ENCODE data around the gene AP2A1.

The AP2A1 gene

DNA sequence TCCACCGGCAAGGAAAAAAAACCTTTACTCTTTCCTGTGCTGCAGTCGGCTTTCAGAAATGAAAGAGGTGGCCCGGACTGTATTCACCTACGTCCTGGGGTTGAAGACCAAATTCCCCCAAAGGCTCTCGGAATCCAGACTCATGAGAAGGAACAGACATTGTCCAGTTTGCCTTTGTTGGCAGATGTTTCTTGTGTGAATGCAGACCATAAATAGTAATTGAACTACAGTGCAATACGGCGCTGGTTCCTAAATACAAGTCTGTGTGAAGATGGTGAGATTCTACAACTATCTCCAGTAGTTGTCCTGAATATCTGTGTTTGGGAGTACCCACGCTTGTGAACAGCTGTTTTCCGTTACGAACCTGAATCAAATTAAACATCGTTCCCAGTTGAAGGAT is 72.9 kb downstream of the AP2A1 start:
- DNase-seq (ENCODE audit: low spot score): no peak

- DNase-seq (ENCODE audit: low spot score): no peak
Measured at GRCh38 chr19:49840321-49840720, 73.5 kb downstream of the AP2A1 start.

- DNase-seq (ENCODE audit: low spot score): no peak
Measured at GRCh38 chr19:49840736-49841249, 74.0 kb downstream of the AP2A1 start.

- DNase-seq (ENCODE audit: low spot score): no peak
Measured at GRCh38 chr19:49843265-49843664, 76.5 kb downstream of the AP2A1 start.

DNA sequence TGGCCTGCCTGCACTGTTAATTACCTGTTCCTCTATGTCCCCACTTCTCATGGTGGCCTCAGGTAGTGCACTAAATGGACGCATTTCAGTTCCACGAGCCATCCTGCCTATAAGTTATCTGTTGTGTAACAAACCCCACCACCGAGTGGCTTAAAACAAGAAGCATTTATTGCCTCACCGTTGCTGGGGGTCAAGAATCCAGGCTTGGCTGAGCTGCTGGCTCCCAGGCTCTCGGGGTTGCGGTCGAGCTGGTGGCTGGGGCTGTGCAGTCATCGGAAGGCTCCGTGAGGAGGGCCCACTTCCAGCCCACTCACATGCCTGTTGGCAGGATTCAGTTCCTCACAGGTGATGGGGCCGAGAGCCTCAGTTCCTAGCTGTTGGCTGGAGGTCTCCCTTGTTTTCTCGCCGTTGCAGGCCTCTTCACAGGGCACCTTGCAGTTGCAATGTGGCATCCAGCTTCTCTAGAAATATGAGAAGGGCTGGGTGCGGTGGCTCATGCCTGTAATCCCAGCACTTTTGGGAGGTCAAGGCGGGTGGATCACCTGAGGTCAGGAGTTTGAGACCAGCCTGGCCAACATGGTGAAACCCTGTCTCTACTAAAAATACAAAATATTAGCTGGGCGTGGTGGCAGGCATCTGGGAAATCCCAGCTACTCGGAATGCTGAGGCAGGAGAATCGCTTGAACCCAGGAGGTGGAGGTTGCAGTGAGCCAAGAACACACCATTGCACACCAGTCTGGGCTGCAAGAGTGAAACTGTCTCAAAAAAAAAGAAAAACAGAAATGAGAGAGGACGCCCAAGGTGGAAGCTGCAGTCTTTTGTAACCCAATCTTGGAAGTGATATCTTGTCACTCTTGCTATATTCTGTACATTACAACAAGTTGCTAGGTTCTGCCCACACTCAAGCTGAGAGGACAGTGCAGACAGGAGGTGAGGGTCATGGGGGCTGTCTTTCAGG is 77.6 kb downstream of the AP2A1 start:
- no peak for DNase-seq (ENCODE audit: low spot score)

DNA sequence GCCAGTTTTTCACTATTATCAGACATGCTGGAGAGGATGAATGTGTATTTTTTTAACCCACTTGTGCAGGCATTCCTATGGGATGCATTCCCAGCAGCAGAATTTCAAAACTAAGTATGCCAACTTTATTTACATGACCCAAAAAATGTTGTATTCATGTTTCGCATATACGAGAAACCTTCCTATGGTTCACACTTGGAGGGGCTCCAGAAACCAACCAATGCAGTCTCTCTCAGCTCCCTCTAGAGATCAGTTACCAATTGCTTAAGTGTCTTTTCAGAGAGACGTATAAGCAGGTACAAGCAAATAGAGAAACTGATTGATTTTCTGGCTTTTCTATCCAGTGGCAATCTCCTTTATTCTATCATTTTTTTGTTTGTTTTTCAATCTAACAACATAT is 78.6 kb downstream of the AP2A1 start:
- DNase-seq (ENCODE audit: low spot score): no peak

- no peak for DNase-seq (ENCODE audit: low spot score)
Measured at GRCh38 chr19:49846408-49846807, 79.6 kb downstream of the AP2A1 start.

- DNase-seq (ENCODE audit: low spot score): no peak
Measured at GRCh38 chr19:49847731-49848696, 81.2 kb downstream of the AP2A1 start.

DNA sequence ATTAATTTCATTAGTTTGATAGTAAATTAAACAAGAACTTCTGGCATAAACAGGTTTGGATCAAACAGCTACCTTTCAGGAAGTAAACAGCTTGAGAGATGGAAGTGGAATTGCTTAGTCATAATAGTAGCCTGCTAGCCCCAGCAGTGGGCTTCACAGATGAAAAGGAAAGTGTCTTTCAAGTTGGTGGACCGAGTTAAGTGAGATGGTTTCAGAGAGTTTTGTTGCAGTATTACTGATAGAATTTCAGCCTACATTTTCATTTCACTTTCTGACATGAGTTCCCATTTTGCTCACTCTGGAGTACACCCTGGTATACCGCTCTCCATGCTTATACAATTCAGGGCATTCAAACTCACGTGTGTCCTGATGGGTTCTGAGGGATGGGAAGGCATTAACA is 82.1 kb downstream of the AP2A1 start:
- DNase-seq (ENCODE audit: low spot score): no peak

DNA sequence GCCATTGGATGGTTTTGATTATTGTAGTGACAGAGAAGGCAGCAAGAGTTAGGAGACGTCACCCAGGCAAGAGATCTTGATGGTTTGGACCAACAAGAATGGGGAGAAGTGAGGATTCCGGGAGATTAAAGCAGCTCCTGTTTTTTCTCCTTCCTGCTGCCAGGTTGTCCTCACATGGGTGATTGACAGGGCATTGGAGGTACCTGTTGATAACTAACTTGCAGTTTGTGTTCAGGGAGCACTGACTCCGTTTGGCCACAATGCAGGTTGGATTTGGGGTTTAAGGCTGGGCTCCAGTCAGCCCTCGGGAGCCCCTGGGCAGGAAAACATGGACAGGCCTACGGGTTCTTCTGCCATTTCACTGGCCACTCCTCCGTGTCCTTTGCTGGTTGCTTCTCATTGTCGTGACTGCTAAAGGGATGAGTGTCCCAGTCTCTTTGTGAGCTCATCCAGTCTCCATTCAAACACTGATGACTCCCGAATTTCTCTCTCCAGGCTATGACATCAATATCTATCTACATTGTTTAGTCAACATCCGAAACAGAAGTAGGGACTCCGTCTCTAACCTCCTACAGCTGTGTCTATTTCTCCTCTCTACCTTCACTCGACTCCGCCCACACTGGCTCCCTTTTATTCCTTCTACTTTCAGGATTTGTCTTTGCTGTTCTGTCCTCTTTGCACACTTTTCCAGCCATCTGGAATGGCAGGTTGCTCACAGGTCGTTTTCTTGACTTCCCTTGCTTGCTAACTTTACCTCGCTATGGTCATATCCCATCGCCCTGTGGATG is 82.8 kb downstream of the AP2A1 start:
- DNase-seq (ENCODE audit: low spot score): no peak

GRCh38 chr19:49850221-49850486 is 83.4 kb downstream of the AP2A1 start:
- no peak for DNase-seq (ENCODE audit: low spot score)

- DNase-seq (ENCODE audit: low spot score): peak; percentile 93
Measured at GRCh38 chr19:49850487-49851342, 83.9 kb downstream of the AP2A1 start, which contains the start of gene PTOV1. Gene PTOV1 (plus strand): TSS chr19:49851159.

DNA sequence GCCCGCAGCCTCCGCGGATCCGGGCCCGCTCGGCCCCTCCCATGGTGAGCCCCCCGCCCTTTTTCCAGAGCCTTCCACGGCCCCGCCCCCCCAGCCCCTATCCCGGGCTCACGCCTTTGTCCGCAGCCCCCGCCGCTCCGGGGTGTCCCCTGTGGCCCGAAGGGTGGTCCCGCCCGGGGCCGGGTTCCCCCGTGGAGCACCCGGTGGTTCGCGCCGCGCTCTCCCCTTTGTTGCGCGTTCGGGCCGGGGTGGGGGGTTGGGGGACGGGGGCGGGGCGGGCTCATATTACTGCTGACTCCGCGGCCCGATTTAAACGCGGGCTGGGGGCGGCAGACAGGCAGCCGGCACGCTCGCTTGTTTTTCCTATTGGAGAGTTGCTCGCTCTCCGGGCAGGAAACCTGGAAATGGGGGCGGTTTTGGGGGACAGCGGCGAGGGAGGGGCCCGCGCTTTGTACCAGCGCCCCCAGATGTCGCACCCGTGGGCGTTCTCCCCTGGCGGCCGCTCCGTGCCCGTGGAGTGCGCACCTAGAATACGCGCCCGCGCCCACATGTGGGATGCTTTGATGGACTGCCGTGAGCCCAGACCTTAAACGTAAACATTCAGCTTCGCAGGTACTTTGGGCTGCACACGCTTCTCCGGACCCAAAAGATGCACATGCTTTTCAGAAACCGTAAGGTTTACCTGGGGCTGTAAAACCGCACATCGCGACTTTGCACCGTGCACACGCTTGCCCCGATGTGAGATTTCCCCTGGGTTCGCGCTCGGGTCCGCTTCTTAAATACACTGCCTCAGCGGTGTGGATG is 84.9 kb downstream of the AP2A1 start:
- DNase-seq (ENCODE audit: low spot score): no peak

- no peak for DNase-seq (ENCODE audit: low spot score)
Measured at GRCh38 chr19:49852631-49853126, 85.9 kb downstream of the AP2A1 start.

DNA sequence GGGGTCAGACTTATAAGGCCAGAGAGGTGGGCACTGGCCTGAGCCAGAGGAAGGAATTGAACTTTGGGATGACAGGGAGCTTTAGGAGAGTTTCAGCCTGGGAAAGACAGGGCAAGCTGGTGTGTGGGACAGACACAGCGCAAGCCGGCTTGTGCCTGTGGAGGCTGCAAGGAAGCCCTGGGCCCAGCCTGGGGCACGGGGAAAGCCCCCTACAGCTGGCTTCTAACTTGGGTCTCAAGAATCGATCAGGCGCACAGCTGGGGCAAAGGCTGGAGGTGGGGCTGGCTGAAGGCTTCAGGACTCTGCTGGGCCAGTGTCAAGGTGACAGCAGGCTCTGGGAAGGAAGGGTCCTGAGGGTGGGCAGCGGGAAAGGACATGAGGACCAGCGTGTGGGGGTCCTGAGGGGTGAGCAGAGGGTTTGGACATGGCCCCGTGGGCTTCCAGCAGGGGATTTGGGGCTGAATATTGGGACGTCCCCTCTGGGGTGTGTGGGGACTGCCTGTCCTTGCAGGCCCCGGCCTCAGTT is 87.1 kb downstream of the AP2A1 start:
- no peak for DNase-seq (ENCODE audit: low spot score)

DNA sequence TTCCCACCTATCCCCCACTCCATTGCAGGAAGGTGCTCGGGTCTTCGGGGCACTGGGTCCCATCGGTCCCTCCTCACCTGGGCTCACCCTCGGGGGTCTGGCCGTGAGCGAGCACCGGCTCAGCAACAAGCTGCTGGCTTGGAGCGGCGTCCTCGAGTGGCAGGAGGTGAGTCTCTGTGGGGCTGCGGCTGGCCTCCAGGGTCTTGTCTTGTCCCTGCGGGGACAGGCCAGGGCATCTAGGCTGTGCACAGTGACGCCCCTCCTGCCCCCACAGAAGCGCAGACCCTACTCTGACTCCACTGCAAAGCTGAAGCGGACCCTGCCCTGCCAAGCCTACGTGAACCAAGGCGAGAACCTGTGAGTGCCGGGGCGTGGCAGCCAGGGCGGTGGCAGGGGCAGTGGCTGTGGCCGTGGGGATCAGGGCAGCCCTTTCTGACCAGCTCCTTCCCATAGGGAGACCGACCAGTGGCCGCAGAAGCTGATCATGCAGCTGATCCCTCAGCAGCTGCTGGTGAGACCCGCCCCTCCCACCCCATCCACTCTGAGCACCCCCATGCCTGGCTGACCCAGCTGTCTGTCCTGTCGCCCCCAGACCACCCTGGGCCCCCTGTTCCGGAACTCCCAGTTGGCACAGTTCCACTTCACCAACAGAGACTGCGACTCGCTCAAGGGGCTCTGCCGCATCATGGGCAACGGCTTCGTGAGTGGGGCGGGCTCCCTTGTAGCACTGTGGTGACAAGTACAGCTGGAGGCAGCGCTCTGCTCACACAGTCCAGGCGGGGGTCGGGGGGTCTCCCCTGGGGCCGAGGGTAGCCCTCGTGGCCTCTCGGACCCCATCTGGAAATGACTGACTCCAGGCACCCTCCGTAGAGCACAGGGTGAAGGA is 87.8 kb downstream of the AP2A1 start:
- no peak for DNase-seq (ENCODE audit: low spot score)

DNA sequence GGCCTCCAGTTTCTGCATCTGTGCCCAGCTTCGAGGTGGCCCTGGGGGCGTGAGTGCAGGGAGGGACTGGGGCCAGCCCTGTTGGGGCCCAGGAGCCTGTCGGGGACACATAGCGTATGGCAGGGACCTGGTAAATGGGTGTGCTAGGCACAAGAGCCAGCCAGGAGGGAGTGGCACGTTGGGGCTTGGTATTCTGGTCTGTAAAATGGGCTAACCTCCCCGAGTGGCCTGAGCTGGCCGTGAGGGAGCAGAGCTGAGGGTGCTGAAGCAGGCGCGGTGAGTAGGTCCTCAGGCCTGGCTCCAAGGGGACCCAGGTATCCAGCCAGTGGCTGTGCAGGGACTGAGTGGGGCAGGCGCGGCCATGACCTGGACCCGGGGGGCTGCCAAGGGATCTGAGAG is 88.5 kb downstream of the AP2A1 start:
- DNase-seq (ENCODE audit: low spot score): no peak
